Measurements from ENCODE around the gene ABCB10.
"Not testable (repeated sequence)": the region's sequence is repeated elsewhere in the genome, so short reads cannot be mapped to it uniquely, and the experiment has no call there.

Gene ABCB10

DNA sequence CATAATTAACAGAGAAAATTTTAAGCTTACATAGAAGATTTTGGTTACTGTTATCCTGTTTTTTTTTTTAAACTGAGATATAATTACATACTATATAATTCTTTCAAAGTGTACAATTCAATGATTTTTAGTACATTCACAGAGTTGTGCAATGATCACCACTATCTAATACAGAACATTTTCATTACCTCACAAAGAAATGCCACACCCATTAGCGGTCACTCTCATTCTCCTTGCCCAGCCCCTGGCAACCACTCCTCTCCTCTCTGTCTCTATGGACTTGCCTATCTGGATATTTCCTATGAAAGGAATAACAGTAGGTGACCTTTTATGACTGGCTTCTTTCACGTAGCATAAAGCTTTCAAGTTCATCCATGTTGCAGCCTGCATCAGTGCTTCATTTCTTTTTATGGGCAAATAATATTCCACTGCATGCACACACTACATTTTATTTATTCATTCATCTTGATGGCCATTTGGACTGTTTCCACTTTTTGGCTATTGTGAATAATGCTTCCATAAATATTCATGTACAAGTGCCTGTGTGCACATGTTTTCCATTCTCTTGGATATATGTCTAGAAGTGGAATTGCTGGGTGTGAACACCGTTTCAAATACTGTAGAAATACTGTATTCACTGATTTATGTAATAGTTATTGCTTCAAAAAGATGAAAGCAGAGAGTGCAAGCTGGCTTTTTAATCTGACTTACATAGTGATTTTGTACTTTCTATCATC is 40.9 kb upstream of the ABCB10 start:
- H3K9ac ChIP-seq, result no peak overlapping the region
- H3K4me2 ChIP-seq, result no peak overlapping the region
- H3K27ac ChIP-seq, result no peak overlapping the region
- no peaks in the 10 kb centered on the region for H3K36me3 ChIP-seq (ENCODE audit: insufficient read depth)
- no peaks in the 10 kb centered on the region for H4K20me1 ChIP-seq (ENCODE audit: insufficient read depth)
- no peaks in the 10 kb centered on the region for H3K27me3 ChIP-seq (ENCODE audit: insufficient read depth, low read depth)
- TF ChIP-seq, protein P1, sequence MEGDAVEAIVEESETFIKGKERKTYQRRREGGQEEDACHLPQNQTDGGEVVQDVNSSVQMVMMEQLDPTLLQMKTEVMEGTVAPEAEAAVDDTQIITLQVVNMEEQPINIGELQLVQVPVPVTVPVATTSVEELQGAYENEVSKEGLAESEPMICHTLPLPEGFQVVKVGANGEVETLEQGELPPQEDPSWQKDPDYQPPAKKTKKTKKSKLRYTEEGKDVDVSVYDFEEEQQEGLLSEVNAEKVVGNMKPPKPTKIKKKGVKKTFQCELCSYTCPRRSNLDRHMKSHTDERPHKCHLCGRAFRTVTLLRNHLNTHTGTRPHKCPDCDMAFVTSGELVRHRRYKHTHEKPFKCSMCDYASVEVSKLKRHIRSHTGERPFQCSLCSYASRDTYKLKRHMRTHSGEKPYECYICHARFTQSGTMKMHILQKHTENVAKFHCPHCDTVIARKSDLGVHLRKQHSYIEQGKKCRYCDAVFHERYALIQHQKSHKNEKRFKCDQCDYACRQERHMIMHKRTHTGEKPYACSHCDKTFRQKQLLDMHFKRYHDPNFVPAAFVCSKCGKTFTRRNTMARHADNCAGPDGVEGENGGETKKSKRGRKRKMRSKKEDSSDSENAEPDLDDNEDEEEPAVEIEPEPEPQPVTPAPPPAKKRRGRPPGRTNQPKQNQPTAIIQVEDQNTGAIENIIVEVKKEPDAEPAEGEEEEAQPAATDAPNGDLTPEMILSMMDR (conservative IDR thresholded peaks at IDR 0.05; ENCODE audit: low read depth, low read length), result no peak
- H2AFZ ChIP-seq (ENCODE audit: low read depth), result no peak overlapping the region
- H3K79me2 ChIP-seq (ENCODE audit: insufficient read depth, low read depth), result peaks cover 6% of the 10 kb centered on the region; the same call in 1 of the 2 replicates
- H3K4me3 ChIP-seq (IDR thresholded peaks at IDR 0.05; ENCODE audit: insufficient read depth, low read depth, low read length), result no peak overlapping the region
- no peaks in the 10 kb centered on the region for H3K4me1 ChIP-seq (ENCODE audit: low read depth, poor library complexity, severe bottlenecking)

DNA sequence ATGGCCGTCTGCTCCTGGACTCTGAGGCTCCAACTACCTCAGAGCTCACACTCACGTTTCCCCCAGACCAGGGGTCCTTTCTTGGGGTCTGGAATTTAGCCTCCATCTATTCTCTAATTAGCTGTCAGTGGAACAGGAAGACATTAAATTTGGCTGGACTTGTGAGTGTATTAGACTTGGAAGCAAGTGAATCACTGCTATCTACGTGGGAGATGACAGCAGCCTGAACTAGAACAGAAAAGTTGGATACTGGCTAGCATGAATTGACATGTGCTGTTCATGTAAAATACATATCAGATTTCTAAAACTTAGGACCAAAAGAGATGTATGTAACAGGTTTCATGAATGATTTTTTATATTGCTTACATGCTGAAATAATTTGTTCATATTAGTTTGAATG is 39.4 kb upstream of the ABCB10 start:
- Histone ChIP-seq H3K4me3 (IDR thresholded peaks at IDR 0.05; ENCODE audit: insufficient read depth, low read depth, low read length) (no peak overlapping the region), H4K20me1 (ENCODE audit: insufficient read depth) (no peaks in the 10 kb centered on the region), H3K4me2 (no peak overlapping the region), H3K27ac (no peak overlapping the region), H3K79me2 (ENCODE audit: insufficient read depth, low read depth) (peaks cover 6% of the 10 kb centered on the region; the same call in 1 of the 2 replicates), H3K4me1 (ENCODE audit: low read depth, poor library complexity, severe bottlenecking) (no peaks in the 10 kb centered on the region), H3K9ac (no peak overlapping the region), H2AFZ (ENCODE audit: low read depth) (no peak overlapping the region), H3K27me3 (ENCODE audit: insufficient read depth, low read depth) (no peaks in the 10 kb centered on the region), H3K36me3 (ENCODE audit: insufficient read depth) (no peaks in the 10 kb centered on the region)
- TF ChIP-seq, protein P1 (conservative IDR thresholded peaks at IDR 0.05; ENCODE audit: low read depth, low read length), result no peak

DNA sequence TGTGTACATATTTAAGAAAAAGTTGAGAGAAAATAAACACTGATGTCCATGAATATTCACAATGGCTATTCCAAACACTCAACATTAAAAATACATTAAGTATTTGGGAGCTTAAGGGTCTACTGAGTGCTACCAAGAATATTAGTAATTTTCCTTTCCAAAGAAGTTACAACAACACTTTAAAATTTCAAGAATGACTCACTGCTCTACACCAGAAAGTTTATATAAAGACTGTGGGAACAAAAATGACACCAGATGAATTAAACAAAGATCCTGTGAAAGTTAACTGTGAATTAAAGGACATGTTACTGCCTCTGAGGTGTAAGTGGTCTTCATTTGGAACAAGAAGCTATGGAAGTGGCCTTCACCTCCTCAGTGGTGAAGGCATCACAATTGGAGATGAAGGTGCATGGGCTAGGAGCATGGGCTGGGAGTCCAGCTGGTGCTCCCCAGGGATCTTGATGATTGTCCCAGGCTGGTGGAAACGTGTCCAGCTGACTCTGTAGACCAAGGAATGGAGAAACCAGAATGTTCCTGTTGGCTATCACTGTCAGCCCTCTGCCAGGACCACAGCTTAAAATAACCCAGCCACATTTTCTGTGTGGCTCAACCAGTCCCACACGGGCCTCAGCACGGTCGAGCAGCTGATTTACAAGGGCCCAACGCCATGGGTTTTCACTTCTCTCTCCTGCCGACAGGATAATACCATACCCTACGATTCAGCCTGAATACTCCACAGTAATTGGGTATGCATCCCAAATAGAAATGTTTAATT is 38.6 kb upstream of the ABCB10 start:
- no peaks in the 10 kb centered on the region for H4K20me1 ChIP-seq (ENCODE audit: insufficient read depth)
- H3K9ac ChIP-seq, result no peak overlapping the region
- H3K4me3 ChIP-seq (IDR thresholded peaks at IDR 0.05; ENCODE audit: insufficient read depth, low read depth, low read length), result no peak overlapping the region
- TF ChIP-seq, protein P1 (conservative IDR thresholded peaks at IDR 0.05; ENCODE audit: low read depth, low read length), result no peak
- H3K4me2 ChIP-seq, result no peak overlapping the region
- no peaks in the 10 kb centered on the region for H3K27me3 ChIP-seq (ENCODE audit: insufficient read depth, low read depth)
- no peak overlapping the region for H3K27ac ChIP-seq
- no peaks in the 10 kb centered on the region for H3K4me1 ChIP-seq (ENCODE audit: low read depth, poor library complexity, severe bottlenecking)
- no peak overlapping the region for H2AFZ ChIP-seq (ENCODE audit: low read depth)
- H3K36me3 ChIP-seq (ENCODE audit: insufficient read depth), result no peaks in the 10 kb centered on the region
- peaks cover 6% of the 10 kb centered on the region; the same call in 1 of the 2 replicates for H3K79me2 ChIP-seq (ENCODE audit: insufficient read depth, low read depth)

- not testable (repeated sequence) for H3K27ac ChIP-seq; H3K4me2 ChIP-seq; H3K79me2 ChIP-seq (ENCODE audit: insufficient read depth, low read depth); H3K9ac ChIP-seq; H3K36me3 ChIP-seq (ENCODE audit: insufficient read depth); H4K20me1 ChIP-seq (ENCODE audit: insufficient read depth); H3K27me3 ChIP-seq (ENCODE audit: insufficient read depth, low read depth); H2AFZ ChIP-seq (ENCODE audit: low read depth); H3K4me3 ChIP-seq (IDR thresholded peaks at IDR 0.05; ENCODE audit: insufficient read depth, low read depth, low read length); H3K4me1 ChIP-seq (ENCODE audit: low read depth, poor library complexity, severe bottlenecking)
Observed at GRCh38 chr1:229595876-229596275, 37.4 kb upstream of the ABCB10 start.
